Left ventricle myocardium superior (tissue), 1 donor: ENCODE data around the gene RGS10. TPM values are rescaled to one million over a fixed set of nuclear protein-coding genes. Genes with fewer than 3 reads are reported as not detected.
"Not testable (repeated sequence)": the region's sequence is repeated elsewhere in the genome, so short reads cannot be mapped to it uniquely, and the experiment has no call there.

Source experiments
- ATAC-seq: fragments of 200-7000 bp; cut with Tn5 transposase; one replicate; pipeline ENCODE4 v1.9.1; 2020; ENCODE audit warnings: mild to moderate bottlenecking, moderate library complexity
- DNase-seq: peaks from one replicate; pipeline ENCODE4 v3.0.0-alpha.2; 2020
- intact Hi-C: fragments of 100-400 bp; cut with micrococcal nuclease; formaldehyde crosslinking; loops from one replicate; pipeline ENCODE4 v1.11.0; 2022
- total RNA-seq: library from RNA; stranded (reverse); fragmentation: NEBNext Ultra II Directional; extraction: Animal tissue kit (Norgen Biotek cat#: 25700); gene quantifications from one replicate; pipeline ENCODE4 v1.2.1, GENCODE V29; 2021
- donor health status: DM: no; HTN: yes; CAD: no; lungs with severe emphysema.

The RGS10 gene
- total RNA-seq, 1 donor from 2014 or later = 7.0 TPM

- DNase-seq (no peak), ATAC-seq (no peak)
- intact Hi-C loops = no loop called here
Measured at GRCh38 chr10:119541046-119541445, 1.5 kb downstream of the RGS10 start.

DNA sequence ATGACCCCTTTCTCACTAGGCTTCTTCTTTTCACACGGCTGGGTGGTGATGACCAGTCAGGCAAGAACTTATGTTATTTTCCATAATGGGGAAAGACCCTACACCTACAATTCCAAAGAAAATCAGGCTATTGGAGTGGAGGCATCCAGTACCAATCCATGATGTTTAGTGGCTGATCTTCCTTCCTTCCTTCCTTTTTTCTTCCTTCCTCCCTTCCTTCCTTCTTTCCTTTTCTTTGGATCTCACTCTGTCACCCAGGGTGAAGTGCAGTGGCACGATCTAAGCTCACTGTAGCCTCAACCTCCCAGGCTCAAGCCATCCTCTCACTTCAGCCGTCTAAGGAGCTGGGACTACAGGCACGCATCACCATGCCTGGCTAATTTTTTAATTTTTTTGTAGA is 2.5 kb downstream of the RGS10 start:
- DNase-seq (no peak), ATAC-seq (no peak)
- intact Hi-C loops = no loop called here

DNA sequence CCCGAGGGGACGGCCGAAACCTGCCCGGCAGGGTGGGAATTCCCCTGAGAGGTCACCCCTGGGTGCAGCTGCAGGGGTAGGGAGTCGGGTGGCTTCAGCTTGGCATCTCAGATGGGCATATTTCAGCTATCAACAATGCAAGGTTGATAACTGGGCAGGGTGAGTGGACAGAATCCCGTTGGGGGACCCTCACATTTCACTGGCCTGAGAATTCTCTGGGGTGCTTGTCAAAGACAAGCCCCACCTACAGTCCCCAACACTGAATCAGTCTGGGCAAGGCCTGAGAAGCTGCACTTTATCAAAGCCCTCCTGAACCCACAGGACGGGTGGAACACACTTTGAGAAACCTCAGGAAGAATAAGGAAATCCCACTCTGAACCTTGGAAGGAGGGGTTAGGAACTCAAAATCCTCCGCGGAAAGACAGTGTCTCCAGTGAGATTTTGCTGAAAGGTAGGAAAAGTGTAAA is 3.1 kb downstream of the RGS10 start:
- intact Hi-C loops = no loop called here
- DNase-seq (no peak), ATAC-seq (no peak)

- DNase-seq (no peak), ATAC-seq (no peak)
- intact Hi-C loops = no loop called here
Measured at GRCh38 chr10:119538632-119539358, 3.7 kb downstream of the RGS10 start.

DNA sequence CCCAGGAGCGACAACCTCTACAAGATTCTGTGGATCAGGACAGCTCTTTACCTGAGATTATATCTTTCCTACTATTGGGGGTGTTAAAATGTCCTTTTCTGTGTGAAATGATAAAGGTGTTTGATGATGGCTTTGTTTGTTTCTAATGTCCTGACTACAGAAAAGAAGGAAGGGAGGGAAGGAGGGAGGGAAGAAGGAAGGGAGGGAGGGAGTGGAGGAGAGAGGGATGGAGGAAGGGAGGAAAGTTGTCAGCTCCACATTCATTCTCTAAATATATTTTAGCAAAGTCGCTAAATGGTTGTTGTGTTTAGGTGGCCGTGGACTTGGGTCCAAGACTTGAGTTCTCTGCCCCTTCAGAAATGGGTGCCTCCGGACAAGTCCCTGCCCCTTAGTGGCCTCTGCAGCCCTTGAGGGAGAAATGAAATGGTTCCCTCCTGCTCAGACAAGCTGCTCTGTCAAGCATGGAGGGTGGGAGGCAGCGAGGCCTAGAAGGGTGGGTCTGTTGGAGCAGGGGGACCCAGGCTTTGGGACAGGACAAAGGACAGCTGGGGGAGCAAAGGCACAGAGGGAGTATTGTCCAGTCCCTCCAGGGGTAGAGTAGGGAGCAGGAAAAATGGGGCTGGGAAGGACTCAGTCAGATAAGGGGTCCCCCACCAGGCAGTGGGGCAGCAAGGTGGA is 4.4 kb downstream of the RGS10 start:
- intact Hi-C loops = no loop called here
- DNase-seq = no peak
- no peak for ATAC-seq

GRCh38 chr10:119536508-119537025 is 6.0 kb downstream of the RGS10 start:
- ATAC-seq (peak; percentile 51), DNase-seq (no peak)
- intact Hi-C loops = no loop called here

GRCh38 chr10:119535837-119536507 is 6.5 kb downstream of the RGS10 start:
- intact Hi-C loops = no loop called here
- DNase-seq (no peak), ATAC-seq (no peak)

GRCh38 chr10:119535305-119535704 is 7.2 kb downstream of the RGS10 start:
- DNase-seq = no peak
- ATAC-seq = no peak
- intact Hi-C loops = no loop called here

- ATAC-seq (no peak), DNase-seq (no peak)
- intact Hi-C loops = no loop called here
Measured at GRCh38 chr10:119533473-119533872, 9.0 kb downstream of the RGS10 start.

- ATAC-seq, DNase-seq, intact Hi-C loops: not testable (repeated sequence)
Measured at GRCh38 chr10:119532791-119533190, 9.7 kb downstream of the RGS10 start.

- DNase-seq, ATAC-seq, intact Hi-C loops: not testable (repeated sequence)
Measured at GRCh38 chr10:119532251-119532650, 10.3 kb downstream of the RGS10 start.

- ATAC-seq = no peak
- DNase-seq = no peak
- intact Hi-C loops = no loop called here
Measured at GRCh38 chr10:119531067-119531466, 11.5 kb downstream of the RGS10 start.

DNA sequence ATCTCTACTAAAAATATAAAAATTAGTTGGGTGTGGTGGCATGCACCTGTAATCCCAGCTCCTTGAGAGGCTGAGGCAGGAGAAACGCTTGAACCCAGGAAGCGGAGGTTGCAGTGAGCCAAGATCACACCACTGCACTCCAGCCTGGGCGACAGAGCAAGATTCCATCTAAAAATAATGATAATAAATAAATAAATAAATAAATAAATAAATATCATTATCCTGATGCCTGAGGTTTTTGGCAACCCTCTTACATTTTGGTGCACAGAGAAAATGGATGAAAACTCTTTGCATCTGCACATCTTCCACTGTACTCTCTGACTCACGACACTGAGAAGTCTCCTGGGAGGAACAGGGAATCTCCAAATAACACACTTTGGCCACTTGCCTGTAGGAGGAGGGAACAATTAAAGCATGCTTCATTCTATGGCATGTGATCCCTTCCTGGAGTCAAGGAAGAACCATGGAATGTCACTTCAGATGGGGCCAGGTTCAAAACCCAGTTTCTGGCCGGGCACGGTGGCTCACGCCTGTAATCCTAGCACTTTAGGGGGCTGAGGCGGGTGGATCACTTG is 13.8 kb downstream of the RGS10 start:
- ATAC-seq, intact Hi-C loops, DNase-seq: not testable (repeated sequence)

- ATAC-seq (no peak), DNase-seq (no peak)
Measured at GRCh38 chr10:119526621-119527592, 15.6 kb downstream of the RGS10 start.

GRCh38 chr10:119526149-119526548 is 16.4 kb downstream of the RGS10 start:
- no peak for ATAC-seq
- intact Hi-C loops = no loop called here
- no peak for DNase-seq

More at GRCh38 chr10:119526621-119527592, 15.6 kb downstream of the RGS10 start:
- intact Hi-C loops = no loop called here

- ATAC-seq (no peak), DNase-seq (no peak)
- intact Hi-C loops = no loop called here
Measured at GRCh38 chr10:119525116-119525515, 17.4 kb downstream of the RGS10 start.

GRCh38 chr10:119524720-119525070 is 17.8 kb downstream of the RGS10 start:
- no peak for DNase-seq
- intact Hi-C loops = no loop called here
- no peak for ATAC-seq

DNA sequence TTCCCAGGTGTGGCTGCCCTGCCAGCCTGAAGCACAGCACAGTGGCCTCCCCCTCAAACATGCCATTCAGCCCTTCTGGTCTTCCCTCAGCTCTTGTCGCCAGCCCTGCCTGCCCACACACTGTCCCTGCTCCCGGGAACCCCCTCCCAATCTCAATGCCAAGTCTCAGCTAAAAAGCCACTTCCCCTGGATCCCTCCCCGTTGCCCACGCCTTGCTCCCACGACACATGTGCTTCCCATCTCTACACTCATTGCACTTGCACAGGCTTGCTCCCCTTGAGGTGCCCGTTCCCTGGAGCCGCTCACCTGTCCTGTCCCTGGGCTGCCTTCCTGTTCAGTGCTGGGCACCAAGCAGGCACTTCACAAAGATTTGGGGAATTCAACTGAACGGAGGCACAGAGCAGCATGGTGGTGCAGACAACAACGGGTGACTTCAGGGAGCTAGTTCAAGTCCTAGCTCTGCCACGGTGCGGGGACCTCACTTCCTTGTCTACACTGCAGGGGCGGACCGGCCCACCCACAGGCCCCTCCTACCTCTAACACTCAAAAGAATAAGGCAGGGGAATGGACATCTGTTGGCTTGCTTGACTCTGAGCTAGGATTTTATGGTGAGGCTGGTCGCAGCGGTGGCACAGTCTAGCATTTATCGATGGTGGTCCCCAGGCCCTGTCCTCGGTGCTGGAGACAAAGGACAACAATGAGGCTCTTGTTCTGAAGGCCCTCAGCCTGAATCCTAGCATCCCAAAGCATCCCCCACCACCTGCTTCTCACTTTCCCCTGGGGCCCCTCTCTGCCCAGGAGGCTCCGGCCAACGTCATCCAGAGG is 18.4 kb downstream of the RGS10 start:
- intact Hi-C loops = no loop called here
- ATAC-seq = no peak

More for the DNA sequence above, 18.4 kb downstream of the RGS10 start:
- DNase-seq = no peak
